Daoy (cell line): ENCODE measurements around the gene ZNF672. TPM values are rescaled to one million over a fixed set of nuclear protein-coding genes. Genes with fewer than 3 reads are reported as not detected.
A peak's percentile ranks its signal among the peaks of the same experiment; 100 is the strongest.
"Not testable (repeated sequence)": the region's sequence is repeated elsewhere in the genome, so short reads cannot be mapped to it uniquely, and the experiment has no call there.

ENCODE experiments used
- DNase-seq: peaks from one replicate; pipeline ENCODE4 v3.0.0-alpha.2; 2015; ENCODE audit warnings: low read depth
- total RNA-seq: library from RNA; depleted of rRNA; stranded (reverse); fragments of >200 nt; shearing (Covaris generic); gene quantifications from 2 replicates; pipeline ENCODE4 v1.2.3, GENCODE V29; 2014

ZNF672 gene
- total RNA-seq, 1 experiment from 2014 or later, result 20.2 TPM

DNA sequence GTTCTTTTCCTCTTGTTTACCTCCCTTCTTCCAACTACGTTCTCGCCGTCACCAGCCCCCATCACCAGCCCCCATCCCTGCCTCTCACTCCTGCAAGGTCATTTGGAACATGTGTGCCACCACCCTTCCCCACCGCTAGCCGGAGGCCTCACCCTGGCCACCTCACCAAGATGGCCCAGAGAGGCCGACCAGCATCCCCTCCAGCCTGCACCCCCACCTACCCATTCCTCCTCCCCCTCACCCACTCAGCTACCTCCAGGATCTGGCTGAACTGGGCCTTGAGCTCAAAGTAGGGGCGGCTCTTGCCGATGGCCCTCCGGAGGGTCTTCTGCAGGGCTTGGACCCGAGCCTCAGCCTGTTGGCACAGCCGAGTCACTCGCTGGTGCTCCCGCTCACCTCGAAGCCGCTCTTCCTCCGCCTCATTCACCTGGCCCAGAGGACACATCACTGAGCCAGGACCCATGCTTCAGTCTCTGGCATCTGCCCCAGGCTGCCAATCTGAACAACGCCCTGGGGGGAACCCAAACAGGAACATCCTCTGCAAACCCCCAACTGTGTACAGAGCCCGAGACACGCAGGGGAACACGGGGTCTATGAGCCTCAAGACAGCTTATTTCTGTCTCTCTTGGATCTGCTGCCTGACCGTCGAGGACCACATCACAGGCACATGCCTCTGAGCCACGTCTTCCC lies 25.1 kb upstream of the ZNF672 start:
- no peak for DNase-seq

DNA sequence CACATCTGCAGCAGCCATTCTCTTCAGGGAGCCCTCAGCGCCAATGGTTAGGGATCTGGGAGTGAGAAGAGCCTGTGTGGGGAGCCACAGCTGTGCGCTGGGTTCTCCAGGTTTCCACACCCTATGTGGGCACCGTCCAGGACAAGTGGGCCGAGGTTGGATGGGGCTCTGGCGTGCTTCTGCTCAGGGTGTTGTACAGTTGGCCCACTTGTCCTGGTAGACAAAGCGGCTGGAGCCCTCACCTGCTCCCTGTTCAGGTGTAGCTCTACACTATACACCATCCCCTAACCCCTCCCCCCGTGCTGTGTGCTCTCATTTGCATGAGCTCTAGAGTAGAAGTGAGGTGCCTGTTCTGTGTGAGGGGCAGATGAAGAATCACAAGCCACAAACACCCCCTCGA lies 24.5 kb upstream of the ZNF672 start:
- no peak for DNase-seq

DNA sequence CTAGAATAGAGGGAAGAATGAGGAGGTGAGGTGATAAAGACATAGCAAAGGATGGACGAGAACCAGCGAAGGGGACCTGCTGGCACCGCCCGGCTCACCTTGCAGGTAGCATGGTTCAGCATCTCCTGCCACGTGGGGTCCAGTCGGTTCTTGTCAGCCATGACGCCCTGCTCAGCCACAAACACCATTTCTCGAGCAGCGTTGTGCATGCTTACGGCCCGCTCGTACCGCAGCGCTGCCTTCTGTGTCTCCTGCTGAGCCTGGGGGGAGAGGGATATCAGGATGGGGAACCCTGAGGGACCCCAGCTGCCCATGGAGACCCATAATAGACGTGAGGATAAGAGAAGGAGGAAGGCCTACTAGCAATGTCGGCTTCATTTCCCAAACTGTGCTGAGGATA lies 23.7 kb upstream of the ZNF672 start:
- no peak for DNase-seq

DNA sequence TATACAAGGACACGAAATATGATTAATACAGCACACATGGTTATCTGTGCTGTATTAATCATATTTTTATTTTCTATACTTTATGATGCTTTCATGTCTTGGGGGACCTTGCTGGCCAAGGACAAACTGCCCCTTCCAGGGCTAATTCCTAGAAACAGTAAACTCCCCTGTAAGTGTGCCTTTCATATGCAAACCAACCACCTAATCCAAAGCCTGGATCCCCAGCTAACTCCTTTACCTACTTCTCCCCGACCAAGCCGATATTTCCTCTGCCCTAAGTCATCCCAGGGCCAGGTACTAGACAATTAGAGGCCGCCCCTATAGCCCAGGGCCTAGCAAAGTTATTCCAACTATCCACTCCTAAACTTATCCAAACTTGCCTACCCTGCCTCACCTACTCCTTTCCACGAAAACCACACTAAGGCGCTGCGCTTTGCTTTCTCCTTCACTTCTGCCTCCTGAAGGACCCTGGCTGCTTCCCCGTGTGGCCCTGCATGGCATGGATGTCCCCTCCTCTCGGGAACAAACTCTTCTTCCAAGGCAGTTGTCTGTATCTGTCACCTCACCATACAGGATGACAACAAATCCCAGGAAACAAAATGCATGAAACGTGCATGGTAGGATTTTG lies 22.5 kb upstream of the ZNF672 start:
- no peak for DNase-seq

DNA sequence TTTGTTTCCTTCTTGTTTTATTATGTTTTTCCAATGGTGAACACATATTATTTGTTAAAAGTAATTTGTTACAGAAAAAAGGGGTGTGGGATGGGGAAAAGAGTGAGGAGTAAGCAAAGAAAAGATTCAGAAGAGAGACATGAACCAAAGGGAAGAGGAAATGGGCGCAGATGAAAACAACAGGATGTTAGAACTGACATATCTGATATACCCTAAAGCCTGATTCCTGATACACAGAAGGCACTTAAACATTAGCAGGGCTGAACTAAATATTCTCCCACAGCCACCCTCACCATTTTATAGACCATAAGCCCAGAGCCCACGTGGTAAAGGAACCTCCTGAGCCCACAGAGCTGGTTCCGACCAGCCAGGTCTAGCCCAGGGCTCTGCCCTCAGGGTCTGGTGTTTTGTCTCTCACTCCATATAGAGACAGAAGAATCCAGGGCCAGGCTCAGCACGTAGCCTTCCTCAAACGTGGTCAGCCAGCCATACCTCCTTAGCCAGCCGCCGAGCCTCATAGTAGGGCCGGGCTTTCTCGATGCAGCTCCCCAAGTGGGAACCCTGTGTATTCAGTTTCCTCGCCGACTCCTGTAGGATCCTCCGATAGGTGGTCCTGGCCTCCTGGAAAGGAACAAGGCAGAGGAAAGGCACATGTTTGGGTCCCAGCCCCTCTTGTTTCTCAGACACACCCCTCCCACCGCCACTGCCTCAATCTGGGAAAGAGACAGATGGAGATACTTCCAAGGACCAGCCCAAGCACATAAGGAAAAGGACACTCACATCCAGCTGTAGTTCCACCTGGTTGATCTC lies 21.8 kb upstream of the ZNF672 start:
- no peak for DNase-seq

DNA sequence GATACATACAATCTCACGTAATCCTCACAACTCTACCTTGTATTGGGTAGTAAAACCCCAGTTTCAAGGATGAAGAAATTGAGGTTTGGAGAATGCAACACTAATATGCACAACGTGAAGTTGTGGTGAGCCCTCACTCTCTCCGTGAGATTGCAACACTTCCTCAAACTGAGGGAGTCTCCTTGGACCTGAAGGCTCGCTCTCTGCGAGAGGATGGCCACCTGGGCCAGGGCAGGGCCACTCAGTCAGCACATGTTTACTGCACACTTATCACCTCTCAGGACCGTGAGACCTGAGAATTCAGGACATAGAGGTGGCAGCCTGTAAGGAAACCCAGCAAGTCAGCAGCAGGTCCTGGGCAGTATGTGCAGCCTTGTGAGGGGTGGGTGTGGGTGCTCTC lies 21.0 kb upstream of the ZNF672 start:
- DNase-seq, result no peak

DNA sequence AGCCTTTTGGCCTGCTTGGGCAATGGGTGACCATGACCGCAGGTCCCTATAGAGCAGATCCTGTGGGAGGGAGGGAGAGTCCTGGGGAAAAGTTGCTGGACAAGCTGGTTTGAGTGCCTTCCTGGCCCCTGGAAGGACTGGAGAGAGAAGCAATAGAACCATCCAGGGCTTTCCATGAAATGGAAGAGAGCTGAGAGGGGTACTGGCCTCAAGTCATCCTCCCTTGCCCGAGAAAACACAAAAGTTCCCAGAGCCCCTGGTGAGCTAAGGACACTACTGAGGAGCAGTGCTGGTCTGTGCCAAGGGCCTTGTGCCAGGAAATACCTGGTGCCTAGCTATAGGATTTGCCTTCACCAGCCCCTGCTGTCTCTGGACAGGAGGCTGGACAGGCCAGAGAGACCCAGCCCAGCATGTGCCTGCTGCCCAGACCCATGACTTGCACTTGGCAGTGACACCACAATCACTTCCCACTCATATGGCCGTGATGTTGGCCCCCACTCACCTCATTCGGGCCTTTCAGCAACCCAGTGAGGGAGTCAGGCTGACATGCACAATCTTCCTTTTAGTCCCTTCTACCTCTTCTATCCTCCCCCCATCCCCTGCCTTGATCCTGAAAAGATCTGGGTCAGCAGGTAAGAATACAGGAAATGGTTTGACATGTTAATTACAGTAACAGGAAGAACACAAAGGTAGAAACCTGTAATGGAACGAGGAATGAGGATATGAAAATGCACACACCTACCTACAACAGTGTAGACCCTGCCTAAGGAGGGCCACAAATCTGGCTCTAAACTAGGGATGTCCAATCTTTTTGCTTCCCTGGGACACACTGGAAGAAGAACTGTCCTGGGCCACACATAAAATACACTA lies 19.3 kb upstream of the ZNF672 start:
- no peak for DNase-seq

DNA sequence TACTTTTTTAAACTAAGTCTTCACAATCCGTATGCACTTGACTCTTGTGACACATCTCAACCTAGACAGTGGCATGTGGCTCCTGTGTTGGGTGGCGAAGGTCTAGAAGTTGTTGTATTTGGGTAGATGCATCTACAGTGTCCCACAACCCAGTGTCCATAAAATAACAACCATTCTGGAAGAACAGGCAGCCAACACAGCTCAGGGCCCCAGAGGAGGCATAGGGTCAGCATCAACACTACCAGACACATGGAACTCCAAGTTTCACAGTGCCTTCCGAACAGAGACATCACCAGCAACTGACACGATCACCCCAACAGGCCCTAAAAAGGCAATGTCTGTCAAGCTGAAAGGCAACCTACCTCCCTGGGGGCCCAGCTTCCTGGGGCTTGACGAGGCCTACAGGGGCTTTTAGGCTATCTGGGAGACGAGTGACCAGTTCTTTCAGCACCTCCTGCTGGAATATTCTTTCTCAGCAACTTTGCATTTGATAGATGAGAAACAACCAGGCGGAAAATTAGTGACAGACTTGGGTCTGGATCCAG lies 17.9 kb upstream of the ZNF672 start:
- DNase-seq, result no peak

DNA sequence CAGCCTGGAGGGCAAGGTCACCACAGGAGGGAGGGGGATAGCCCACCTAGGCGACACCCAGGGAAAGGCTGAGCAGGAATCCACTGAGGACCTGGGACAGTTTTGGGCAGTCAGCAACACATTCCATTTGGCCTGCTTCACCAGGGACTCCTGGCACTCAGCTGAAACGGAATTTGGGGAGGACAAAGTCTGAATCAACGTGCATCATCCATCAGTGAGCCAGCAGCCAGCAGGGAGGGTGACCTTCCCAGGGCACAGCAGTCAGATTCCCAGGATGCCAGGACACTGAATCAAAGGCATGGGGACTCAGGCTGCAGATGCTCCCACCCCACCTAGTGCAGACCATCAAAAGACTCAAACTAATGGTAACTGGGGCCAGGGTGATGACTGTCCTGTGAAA lies 16.9 kb upstream of the ZNF672 start:
- DNase-seq, result peak; percentile 75

DNA sequence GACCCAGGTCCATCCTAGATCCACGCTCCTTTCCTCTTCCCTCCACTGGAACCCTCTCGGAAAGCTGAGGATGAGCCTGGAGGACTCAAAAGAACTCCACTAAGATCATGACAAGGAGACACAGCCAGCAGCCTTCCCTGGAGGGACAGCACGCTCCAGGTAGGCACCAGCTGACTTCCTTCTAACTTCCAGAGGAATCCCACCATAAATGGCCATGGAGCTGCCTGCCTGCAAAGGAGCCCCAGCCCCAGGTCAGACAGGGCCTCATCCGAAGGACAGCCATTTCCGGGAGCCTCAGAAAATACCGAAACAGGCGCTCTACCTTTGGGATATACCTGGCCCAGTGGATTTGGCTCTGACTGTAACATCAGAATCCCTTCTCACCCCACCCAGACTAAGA lies 16.4 kb upstream of the ZNF672 start:
- no peak for DNase-seq

DNA sequence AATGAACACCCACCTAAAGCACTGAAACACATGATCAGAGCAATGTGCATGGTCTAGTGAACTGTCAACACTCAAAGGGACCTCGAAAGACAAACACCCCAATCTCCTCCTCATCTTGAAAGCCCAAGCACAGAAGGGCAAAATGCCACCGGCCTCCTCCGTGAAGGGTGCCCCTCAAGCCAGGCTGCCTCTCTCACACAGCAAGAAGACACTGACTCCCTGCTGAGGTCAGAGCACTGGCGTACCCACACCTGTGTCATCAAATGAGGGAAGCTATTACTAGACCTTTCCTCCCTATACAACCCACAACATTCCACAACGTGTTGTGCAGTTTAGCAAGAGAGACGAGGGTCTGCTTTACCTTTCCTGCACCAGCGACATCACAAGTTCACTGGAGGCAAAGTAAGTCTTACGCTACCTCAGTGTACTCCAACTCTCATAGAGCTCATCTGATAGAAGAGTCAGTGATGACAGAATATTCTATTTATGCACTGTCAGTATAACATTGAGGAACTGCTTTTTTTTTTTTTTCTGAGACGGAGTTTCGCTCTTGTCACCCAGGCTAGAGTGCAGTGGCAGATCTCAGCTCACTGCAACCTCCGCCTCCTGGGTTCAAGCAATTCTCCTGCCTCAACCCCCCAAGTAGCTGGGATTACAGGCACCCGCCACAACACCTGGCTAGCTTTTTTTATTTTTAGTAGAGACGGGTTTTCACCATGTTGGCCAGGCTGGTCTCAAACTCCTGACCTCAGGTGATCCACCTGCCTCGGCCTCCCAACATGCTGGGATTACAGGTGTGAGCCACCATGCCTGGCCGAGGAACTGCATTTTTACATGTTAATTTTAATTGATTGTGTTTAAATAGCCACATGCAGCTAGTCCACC lies 15.6 kb upstream of the ZNF672 start:
- DNase-seq, result no peak

DNA sequence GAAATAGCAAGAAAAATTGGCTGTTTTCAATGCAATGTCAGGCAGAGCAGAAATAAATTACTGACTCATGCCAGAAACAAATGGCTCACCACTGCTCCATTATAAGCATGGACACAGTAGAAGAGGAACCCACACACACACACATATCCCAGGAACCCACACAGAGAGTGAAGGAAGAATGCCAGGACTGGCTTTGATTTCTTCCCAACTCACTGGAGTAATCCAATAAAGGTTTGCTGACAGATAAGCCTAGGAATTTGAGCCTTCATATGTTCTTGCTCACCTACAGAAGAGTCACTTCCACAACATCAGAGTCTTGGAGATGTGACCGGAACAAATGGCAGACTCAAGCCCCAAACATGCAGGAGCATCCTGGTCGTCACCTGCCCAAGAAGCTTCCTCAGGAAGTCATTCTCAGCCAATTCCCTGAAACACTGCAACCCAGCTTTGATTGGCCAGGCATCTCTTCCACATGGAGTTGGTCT lies 14.5 kb upstream of the ZNF672 start:
- no peak for DNase-seq

DNA sequence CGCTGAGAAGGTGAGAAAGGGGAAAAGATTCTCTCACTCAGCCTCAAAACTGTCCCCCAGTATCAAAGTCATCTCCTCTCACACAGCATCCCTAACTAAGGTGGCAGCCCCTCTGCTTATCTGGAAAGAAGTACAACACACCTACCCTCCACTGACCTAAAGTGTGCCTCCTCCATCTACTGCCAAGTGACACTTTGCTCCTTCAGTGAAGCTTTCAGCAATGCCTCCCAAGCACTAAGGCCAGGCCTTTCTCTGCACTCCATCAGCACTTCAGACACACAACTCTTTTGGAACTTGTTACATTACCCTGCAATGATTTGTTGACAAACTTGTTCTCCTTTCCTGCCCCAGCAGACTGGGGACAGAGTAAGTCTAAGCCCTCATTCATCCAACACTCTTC lies 13.7 kb upstream of the ZNF672 start:
- no peak for DNase-seq

DNA sequence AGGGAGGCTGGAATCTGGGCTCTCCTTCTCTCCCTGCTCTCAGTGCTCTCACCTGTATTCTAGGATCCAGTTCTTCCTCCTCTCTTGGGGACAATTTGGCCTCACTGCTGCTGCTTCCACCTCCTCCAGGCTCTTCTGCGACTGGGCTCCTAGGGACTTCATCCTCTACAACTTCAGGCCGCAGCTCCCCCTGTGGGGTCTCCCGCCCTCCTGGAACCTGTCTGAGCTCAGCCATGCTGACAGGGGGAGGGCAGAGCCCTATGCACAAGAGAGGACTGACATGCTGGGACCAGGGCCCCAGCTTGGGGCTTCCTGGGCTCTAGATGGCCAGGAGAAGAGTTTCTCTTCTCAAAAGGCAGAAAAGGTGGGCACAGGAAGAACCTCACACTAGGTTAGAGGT lies 13.3 kb upstream of the ZNF672 start:
- no peak for DNase-seq

DNA sequence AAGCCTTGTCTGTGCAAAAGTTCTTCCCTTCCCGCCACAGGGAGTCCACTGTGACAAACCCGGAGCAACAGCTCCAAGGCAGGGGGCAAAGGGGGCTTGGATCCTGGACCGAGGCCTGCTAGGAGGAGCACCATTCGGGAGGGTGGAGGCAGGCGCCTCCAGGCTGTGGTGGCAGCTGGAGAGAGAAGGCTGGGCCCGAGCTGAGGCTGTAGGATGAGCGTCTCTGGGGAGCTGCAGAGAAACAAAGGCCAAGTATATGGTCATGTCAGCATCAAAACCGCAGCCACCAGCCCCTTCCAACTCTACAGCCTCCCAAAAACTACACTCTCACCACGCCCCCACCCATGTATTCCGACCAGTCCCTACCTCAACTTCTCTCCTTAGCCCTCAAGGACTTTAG lies 12.9 kb upstream of the ZNF672 start:
- no peak for DNase-seq

DNA sequence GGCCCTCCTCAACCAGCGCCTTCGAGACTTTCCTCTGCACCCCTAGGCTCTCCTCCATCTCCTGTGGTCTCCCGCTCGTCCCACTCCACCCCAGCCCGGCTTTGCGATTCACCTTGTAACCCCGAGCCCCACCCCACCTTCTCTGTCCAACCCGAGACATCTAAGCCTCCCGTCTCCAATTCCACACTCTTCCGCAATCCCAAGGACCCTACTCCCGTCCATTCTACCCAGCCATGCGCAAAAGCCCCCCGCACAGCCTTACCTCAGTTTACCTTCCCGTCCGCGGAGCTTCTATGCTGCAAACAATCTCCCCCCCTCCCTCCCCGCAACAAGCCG lies 12.5 kb upstream of the ZNF672 start:
- no peak for DNase-seq

DNA sequence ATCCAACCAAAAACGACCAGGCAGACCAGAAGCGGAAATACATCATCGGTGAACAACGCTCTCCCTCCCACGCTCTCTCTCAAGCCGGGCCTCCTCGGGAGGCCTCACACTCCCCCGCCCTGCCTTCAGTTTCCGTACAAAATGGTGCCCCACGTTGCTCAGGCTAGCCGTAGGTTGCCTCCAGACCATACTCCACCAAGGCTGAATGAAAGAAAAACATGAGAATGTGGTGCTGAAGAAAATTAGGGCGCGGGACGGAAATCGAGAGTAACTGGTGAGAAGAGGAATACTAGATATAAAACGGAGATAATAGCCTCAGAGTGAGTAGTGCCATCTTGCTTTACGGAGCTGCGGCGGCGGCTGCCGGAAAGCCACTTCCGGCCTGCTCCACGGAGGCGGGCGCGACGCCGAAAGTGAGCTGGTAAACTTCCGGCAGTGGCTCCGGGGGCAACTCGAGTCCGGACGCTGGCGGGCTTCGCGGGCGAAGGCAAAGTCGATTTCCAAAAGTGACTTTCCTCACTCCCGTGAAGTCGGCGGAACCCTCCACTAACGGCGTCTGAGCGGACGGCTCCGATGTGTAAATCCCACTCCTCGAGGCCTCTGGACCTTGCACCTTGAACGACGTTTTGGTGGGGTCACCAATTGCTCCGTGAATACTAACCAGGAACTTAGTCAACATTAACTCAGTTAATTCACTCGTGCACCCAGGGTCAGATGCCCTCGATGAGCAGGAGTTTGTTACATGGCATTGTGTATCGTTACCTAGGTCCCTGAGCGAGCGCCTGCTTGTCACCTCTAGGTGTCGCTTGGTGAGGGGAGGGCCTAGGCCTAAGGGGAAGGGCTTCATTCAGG lies 11.9 kb upstream of the ZNF672 start, which contains the start of gene SH3BP5L:
Gene SH3BP5L (minus strand): TSS at position 7 of the 852 bp plus-strand sequence. CDS start 980 bp downstream, outside the sequence.
- DNase-seq, result peak; percentile 96

DNA sequence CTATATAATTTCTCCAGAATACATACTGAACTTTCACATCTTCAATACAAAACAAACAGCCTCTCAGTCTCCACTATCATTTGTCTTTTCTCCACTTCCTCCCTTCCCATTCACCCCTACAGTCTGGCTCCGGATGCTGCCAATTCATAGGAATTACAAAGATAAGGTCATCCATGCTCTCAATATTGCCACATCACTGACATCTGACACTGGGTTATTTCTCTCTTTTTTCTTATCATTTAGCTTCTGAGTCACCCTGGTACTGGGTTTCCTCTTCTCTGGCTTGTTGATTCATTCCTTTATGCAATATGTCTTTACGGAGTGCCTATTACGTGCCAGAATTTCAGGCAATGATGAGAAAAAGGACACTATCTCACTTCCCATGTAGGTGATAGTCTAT lies 9.2 kb upstream of the ZNF672 start:
- peak; percentile 70 for DNase-seq

DNA sequence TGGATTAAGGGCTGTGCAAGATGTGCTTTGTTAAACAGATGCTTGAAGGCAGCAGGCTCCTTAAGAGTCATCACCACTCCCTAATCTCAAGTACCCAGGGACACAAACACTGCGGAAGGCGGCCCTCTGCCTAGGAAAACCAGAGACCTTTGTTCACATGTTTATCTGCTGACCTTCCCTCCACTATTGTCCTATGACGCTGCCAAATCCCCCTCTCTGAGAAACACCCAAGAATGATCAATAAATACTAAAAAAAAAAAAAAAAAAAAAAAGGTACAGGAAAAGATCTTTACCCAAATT lies 7.4 kb upstream of the ZNF672 start:
- not testable (repeated sequence) for DNase-seq

DNA sequence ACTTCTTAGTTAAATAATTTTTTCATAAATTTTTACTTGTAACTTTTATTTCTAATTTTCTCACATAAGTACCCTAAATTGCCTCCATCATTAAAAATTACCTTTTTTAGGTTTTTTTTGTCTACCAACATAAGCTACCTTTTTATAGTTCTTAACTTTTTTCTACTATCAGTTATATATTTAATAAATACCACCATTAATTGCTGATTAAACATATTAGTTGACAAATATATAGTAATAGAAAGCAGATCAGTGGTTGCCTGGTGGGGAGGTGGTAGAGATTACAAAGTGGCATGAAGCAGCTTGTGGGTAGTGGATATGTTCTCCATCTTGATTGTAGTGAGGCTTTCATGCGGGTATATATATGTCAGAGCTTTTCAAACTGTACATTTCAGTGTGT lies 6.2 kb upstream of the ZNF672 start:
- DNase-seq, result no peak
